HEK293 (cell line): ENCODE data around the gene CYP2C9.

ENCODE experiments used
- CTCF ChIA-PET: fragments of 350-600 bp; formaldehyde crosslinking; extraction: SDS; loops from one replicate; lab custom pipeline; 2021; ENCODE audit warnings: antibody characterized with exemption; lab: Yijun Ruan, JAX
- POLR2A ChIA-PET: fragments of 300-600 bp; formaldehyde crosslinking; extraction: SDS; loops from one replicate; lab custom pipeline; 2020; ENCODE audit warnings: antibody characterized with exemption, inconsistent platforms; lab: Yijun Ruan, JAX
- H3K27ac ChIP-seq: fragments of 200-500 bp; sonication (Bioruptor generic); 2 replicates; pipeline ENCODE4 v1.5.1; 2014; ENCODE audit warnings: low read depth, low read length, control low read depth, inconsistent platforms; ENCODE audit errors: extremely low read depth
- H3K36me3 ChIP-seq, 2 experiments: fragments of 200-500 bp in 1 of 2; sonication (Bioruptor generic) in 1 of 2; 1 replicate in 1 of 2; 2 replicates in 1 of 2; pipeline ENCODE4 v1.5.1; 2014 to 2017; ENCODE audit warnings: inconsistent platforms in 2 of 2, low read length in 2 of 2; ENCODE audit not compliant: control insufficient read depth in 2 of 2, insufficient read depth in 1 of 2
- H3K4me1 ChIP-seq: fragments of 200-500 bp; sonication (Bioruptor generic); 2 replicates; pipeline ENCODE4 v1.5.1; 2014; ENCODE audit warnings: mild to moderate bottlenecking, low read length, inconsistent platforms; ENCODE audit not compliant: control insufficient read depth, insufficient read depth
- H3K4me3 ChIP-seq: 2 replicates; pipeline ENCODE4 v1.5.1; 2011; ENCODE audit warnings: low read depth, mild to moderate bottlenecking, control low read depth, low read length, moderate library complexity
- H3K9me3 ChIP-seq: fragments of 200-500 bp; sonication (Bioruptor generic); 2 replicates; pipeline ENCODE4 v1.5.1; 2014; ENCODE audit warnings: low read depth, low read length, inconsistent platforms; ENCODE audit not compliant: control insufficient read depth, insufficient read depth
- GLIS1 ChIP-seq: fragments of 450-650 bp; formaldehyde crosslinking; IDR thresholded peaks from 2 replicates; pipeline ENCODE4 v1.5.1; 2016; ENCODE audit warnings: missing biosample characterization, missing genetic modification characterization
- OVOL3 ChIP-seq: fragments of 450-650 bp; formaldehyde crosslinking; IDR thresholded peaks from 2 replicates; pipeline ENCODE4 v1.5.1; 2016; ENCODE audit warnings: missing biosample characterization, missing genetic modification characterization
- ZFHX2 ChIP-seq: fragments of 450-650 bp; formaldehyde crosslinking; conservative IDR thresholded peaks from 2 replicates; pipeline ENCODE4 v1.5.1; 2016; ENCODE audit warnings: missing biosample characterization, missing genetic modification characterization
- ZFP3 ChIP-seq: fragments of 450-650 bp; formaldehyde crosslinking; IDR thresholded peaks from 2 replicates; pipeline ENCODE4 v1.5.1; 2016; ENCODE audit warnings: low read depth, missing biosample characterization, missing genetic modification characterization
- ZIC2 ChIP-seq: fragments of 450-650 bp; formaldehyde crosslinking; IDR thresholded peaks from 2 replicates; pipeline ENCODE4 v1.5.1; 2016; ENCODE audit warnings: missing biosample characterization, missing genetic modification characterization
- ZNF112 ChIP-seq: fragments of 450-650 bp; formaldehyde crosslinking; IDR thresholded peaks from 2 replicates; pipeline ENCODE4 v1.5.0; 2017; ENCODE audit warnings: missing biosample characterization, missing genetic modification characterization
- ZNF157 ChIP-seq: fragments of 450-650 bp; formaldehyde crosslinking; IDR thresholded peaks from 2 replicates; pipeline ENCODE4 v1.5.1; 2016; ENCODE audit warnings: missing biosample characterization, missing genetic modification characterization
- ZNF16 ChIP-seq: fragments of 450-650 bp; formaldehyde crosslinking; IDR thresholded peaks from 2 replicates; pipeline ENCODE4 v1.5.1; 2016; ENCODE audit warnings: low read depth, missing biosample characterization, missing genetic modification characterization
- ZNF184 ChIP-seq: fragments of 450-650 bp; IDR thresholded peaks from 2 replicates; pipeline ENCODE4 v1.5.1; 2018; ENCODE audit warnings: missing biosample characterization, mild to moderate bottlenecking, missing genetic modification characterization
- ZNF311 ChIP-seq: fragments of 450-650 bp; formaldehyde crosslinking; IDR thresholded peaks from 2 replicates; pipeline ENCODE4 v1.5.1; 2017; ENCODE audit warnings: missing biosample characterization, missing genetic modification characterization, borderline replicate concordance
- ZNF416 ChIP-seq: fragments of 450-650 bp; formaldehyde crosslinking; IDR thresholded peaks from 2 replicates; pipeline ENCODE4 v1.5.1; 2016; ENCODE audit warnings: missing biosample characterization, missing genetic modification characterization
- ZNF510 ChIP-seq: fragments of 450-650 bp; formaldehyde crosslinking; IDR thresholded peaks from 2 replicates; pipeline ENCODE4 v1.5.1; 2018; ENCODE audit warnings: mild to moderate bottlenecking, missing genetic modification characterization, missing biosample characterization; ENCODE audit not compliant: insufficient replicate concordance
- ZNF530 ChIP-seq: fragments of 450-650 bp; formaldehyde crosslinking; IDR thresholded peaks from 2 replicates; pipeline ENCODE4 v1.5.1; 2016; ENCODE audit warnings: low read depth, missing biosample characterization, missing genetic modification characterization
- ZNF549 ChIP-seq: fragments of 450-650 bp; IDR thresholded peaks from 2 replicates; pipeline ENCODE4 v1.5.1; 2018; ENCODE audit warnings: missing biosample characterization, missing genetic modification characterization, mild to moderate bottlenecking, inconsistent platforms, moderate library complexity
- ZNF610 ChIP-seq: fragments of 450-650 bp; formaldehyde crosslinking; IDR thresholded peaks from 2 replicates; pipeline ENCODE4 v1.5.1; 2016; ENCODE audit warnings: missing biosample characterization, missing genetic modification characterization, borderline replicate concordance
- ZNF623 ChIP-seq: fragments of 450-650 bp; formaldehyde crosslinking; IDR thresholded peaks from 2 replicates; pipeline ENCODE4 v1.5.1; 2016; ENCODE audit warnings: missing biosample characterization, missing genetic modification characterization
- ZNF768 ChIP-seq: fragments of 450-650 bp; formaldehyde crosslinking; IDR thresholded peaks from 2 replicates; pipeline ENCODE4 v1.5.1; 2018; ENCODE audit warnings: missing biosample characterization, mild to moderate bottlenecking, missing genetic modification characterization
- ZNF843 ChIP-seq: fragments of 450-650 bp; formaldehyde crosslinking; IDR thresholded peaks from 2 replicates; pipeline ENCODE4 v1.5.1; 2016; ENCODE audit warnings: missing biosample characterization, missing genetic modification characterization
- TF ChIP-seq, protein P1 (sequence below): fragments of 450-650 bp; formaldehyde crosslinking; IDR thresholded peaks from 2 replicates; pipeline ENCODE4 v1.5.1; 2017; ENCODE audit warnings: missing biosample characterization, missing genetic modification characterization
- TF ChIP-seq, protein P2 (sequence below): fragments of 450-650 bp; formaldehyde crosslinking; IDR thresholded peaks from 2 replicates; pipeline ENCODE4 v1.5.1; 2016; ENCODE audit warnings: missing biosample characterization, missing genetic modification characterization
- TF ChIP-seq, protein P3 (sequence below): fragments of 450-650 bp; formaldehyde crosslinking; IDR thresholded peaks from 2 replicates; pipeline ENCODE4 v1.5.1; 2016; ENCODE audit warnings: missing biosample characterization, missing genetic modification characterization, borderline replicate concordance
- TF ChIP-seq, protein P4 (sequence below): fragments of 450-650 bp; formaldehyde crosslinking; IDR thresholded peaks from 2 replicates; pipeline ENCODE4 v1.5.1; 2016; ENCODE audit warnings: missing biosample characterization, missing genetic modification characterization

CYP2C9 gene

DNA sequence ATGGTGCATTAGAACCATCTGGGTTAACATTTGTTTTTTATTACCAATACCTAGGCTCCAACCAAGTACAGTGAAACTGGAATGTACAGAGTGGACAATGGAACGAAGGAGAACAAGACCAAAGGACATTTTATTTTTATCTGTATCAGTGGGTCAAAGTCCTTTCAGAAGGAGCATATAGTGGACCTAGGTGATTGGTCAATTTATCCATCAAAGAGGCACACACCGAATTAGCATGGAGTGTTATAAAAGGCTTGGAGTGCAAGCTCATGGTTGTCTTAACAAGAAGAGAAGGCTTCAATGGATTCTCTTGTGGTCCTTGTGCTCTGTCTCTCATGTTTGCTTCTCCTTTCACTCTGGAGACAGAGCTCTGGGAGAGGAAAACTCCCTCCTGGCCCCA lies at the start of gene CYP2C9:
Gene CYP2C9 (plus strand): TSS at position 276 of the 400 bp plus-strand sequence. CDS start 25 bp downstream, at position 301.
- Histone ChIP-seq H3K27ac (no peak within 1 kb of the TSS), H3K4me1 (no peaks in the 10 kb centered on the region), H3K9me3 (no peaks in the 10 kb centered on the region), H3K36me3 (no peaks in the 10 kb centered on the region), H3K4me3 (no peak within 1 kb of the TSS)
- ChIA-PET CTCF (no interaction called here), POLR2A (no interaction called here)
- TF ChIP-seq ZNF530 (tag by site-specific recombination), result no peak
- TF ChIP-seq, protein P1, sequence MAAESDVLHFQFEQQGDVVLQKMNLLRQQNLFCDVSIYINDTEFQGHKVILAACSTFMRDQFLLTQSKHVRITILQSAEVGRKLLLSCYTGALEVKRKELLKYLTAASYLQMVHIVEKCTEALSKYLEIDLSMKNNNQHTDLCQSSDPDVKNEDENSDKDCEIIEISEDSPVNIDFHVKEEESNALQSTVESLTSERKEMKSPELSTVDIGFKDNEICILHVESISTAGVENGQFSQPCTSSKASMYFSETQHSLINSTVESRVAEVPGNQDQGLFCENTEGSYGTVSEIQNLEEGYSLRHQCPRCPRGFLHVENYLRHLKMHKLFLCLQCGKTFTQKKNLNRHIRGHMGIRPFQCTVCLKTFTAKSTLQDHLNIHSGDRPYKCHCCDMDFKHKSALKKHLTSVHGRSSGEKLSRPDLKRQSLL (tag by site-specific recombination), result no peak
- TF ChIP-seq ZNF311 (tag by site-specific recombination), result no peak
- TF ChIP-seq OVOL3 (tag by site-specific recombination), result no peak

DNA sequence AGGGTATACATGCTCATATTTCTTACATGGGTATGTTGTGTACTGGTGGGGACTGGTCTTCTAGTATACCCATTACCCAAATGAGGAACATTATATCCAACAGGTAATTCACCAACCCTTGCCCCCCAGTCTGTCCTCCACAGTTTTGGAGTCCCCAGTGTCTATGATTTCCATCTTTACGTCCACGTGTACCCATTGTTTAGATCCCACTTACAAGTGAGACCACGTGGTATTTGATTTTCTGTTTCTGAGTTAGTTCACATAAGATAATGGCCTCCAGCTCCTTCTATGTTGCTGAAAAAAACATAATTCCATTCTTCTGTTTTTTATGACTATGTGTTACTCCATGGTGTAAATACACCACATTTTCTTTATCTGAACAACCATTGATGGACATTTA lies 49.3 kb upstream of the CYP2C9 start:
- Histone ChIP-seq H3K4me3 (no peak overlapping the region), H3K36me3 (no peaks in the 10 kb centered on the region), H3K4me1 (no peaks in the 10 kb centered on the region), H3K27ac (no peak overlapping the region), H3K9me3 (no peaks in the 10 kb centered on the region)
- ChIA-PET POLR2A (no interaction called here), CTCF (interaction anchor here (0.7 kb wide), 1 partner anchor 68 kb away, joined by 3 read pairs; no protein-coding TSS in a partner anchor)
- TF ChIP-seq ZFHX2 (no peak), ZNF768 (tag by site-specific recombination) (no peak), ZNF416 (tag by site-specific recombination) (no peak), ZNF184 (tag by site-specific recombination) (no peak), ZNF843 (tag by site-specific recombination) (no peak), ZNF549 (no peak), ZNF623 (no peak), ZNF16 (tag by site-specific recombination) (no peak), ZNF510 (no peak), GLIS1 (tag by site-specific recombination) (no peak), ZNF112 (no peak), ZNF610 (tag by site-specific recombination) (no peak), ZFP3 (tag by site-specific recombination) (no peak), ZNF157 (no peak), ZIC2 (tag by site-specific recombination) (no peak)
- TF ChIP-seq, protein P2, sequence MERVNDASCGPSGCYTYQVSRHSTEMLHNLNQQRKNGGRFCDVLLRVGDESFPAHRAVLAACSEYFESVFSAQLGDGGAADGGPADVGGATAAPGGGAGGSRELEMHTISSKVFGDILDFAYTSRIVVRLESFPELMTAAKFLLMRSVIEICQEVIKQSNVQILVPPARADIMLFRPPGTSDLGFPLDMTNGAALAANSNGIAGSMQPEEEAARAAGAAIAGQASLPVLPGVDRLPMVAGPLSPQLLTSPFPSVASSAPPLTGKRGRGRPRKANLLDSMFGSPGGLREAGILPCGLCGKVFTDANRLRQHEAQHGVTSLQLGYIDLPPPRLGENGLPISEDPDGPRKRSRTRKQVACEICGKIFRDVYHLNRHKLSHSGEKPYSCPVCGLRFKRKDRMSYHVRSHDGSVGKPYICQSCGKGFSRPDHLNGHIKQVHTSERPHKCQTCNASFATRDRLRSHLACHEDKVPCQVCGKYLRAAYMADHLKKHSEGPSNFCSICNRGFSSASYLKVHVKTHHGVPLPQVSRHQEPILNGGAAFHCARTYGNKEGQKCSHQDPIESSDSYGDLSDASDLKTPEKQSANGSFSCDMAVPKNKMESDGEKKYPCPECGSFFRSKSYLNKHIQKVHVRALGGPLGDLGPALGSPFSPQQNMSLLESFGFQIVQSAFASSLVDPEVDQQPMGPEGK, result no peak
- TF ChIP-seq, protein P3, sequence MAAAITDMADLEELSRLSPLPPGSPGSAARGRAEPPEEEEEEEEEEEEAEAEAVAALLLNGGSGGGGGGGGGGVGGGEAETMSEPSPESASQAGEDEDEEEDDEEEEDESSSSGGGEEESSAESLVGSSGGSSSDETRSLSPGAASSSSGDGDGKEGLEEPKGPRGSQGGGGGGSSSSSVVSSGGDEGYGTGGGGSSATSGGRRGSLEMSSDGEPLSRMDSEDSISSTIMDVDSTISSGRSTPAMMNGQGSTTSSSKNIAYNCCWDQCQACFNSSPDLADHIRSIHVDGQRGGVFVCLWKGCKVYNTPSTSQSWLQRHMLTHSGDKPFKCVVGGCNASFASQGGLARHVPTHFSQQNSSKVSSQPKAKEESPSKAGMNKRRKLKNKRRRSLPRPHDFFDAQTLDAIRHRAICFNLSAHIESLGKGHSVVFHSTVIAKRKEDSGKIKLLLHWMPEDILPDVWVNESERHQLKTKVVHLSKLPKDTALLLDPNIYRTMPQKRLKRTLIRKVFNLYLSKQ (tag by site-specific recombination), result no peak
- TF ChIP-seq, protein P4, sequence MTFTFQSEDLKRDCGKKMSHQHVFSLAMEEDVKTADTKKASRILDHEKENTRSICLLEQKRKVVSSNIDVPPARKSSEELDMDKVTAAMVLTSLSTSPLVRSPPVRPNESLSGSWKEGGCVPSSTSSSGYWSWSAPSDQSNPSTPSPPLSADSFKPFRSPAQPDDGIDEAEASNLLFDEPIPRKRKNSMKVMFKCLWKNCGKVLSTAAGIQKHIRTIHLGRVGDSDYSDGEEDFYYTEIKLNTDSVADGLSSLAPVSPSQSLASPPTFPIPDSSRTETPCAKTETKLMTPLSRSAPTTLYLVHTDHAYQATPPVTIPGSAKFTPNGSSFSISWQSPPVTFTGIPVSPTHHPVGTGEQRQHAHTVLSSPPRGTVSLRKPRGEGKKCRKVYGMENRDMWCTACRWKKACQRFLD, result no peak
